Upper lobe of left lung (tissue), 4 donors: ENCODE measurements around the gene PPP1R14D.

ENCODE experiments used
- CTCF ChIP-seq, 6 experiments: fragments of 450-650 bp in 4 of 6; fragments of 200-600 bp in 2 of 6; sonication (generic) in 2 of 6; IDR thresholded peaks; one replicate each; pipeline ENCODE4 v1.5.1; 2016 to 2019; ENCODE audit warnings: antibody characterized with exemption in 6 of 6
- EP300 ChIP-seq, 4 donors: sonication (generic); formaldehyde crosslinking; IDR thresholded peaks; one replicate each; pipeline ENCODE4 v1.5.1; 2017; ENCODE audit warnings: antibody characterized with exemption in 4 of 4, control low read depth in 2 of 4
- POLR2A ChIP-seq, 4 donors: fragments of 450-650 bp; IDR thresholded peaks; one replicate each; pipeline ENCODE4 v1.5.1; 2016 to 2017; ENCODE audit warnings: antibody characterized with exemption in 4 of 4, mild to moderate bottlenecking in 2 of 4

DNA sequence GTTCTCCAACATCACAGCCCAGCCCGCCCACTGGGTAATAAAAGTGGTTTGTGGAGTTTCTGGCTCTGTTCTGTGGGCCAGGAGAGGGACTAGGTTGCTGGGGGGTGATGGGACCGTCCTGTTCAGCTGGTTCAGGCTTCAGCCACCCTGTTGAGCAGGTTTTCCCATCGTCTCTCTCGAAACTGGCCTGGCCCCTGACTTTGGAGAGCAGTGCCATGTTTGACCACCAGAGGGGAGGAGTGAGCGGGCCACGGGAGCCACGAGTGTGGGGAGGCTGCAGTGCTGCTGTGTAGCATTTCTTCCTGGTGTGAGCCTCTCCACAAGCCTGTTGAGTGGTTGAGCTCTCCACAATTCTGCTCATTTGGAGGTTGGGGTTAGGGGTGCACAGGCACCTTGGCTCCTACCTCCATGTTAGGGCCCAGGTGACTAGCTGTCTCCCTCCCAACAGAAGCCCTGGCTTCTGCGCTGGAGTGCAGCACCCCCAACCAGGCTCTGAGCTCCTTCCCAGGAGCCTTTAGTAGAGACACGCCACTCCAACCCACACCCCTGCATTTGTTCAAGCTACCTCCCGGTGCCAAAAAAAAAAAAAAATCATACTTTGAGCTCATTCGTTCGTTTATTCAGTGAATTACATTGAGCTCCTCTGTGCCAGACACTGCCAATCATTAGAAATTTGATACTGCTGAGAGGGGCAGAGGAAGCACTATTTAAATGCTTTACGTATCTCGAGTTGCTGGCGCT lies 29.3 kb upstream of the PPP1R14D start:
- TF ChIP-seq POLR2A (IDR thresholded peaks at IDR 0.05), result peak in 1 of 4 donors; percentile 29
- peak; percentile 91 to 98 (median 96) for TF ChIP-seq CTCF (IDR thresholded peaks at IDR 0.05)
- TF ChIP-seq EP300 (IDR thresholded peaks at IDR 0.05), result no peak
